ENCODE measurements around the gene GABBR2. TPM values are rescaled to one million over a fixed set of nuclear protein-coding genes. Genes with fewer than 3 reads are reported as not detected.

GABBR2 gene
- total and polyA plus RNA-seq, 9 of the 15 experiments (the other 6 are each of a cell fraction or from before 2014, with no cell fraction given): 0.15 to 1.9 (median 0.32) TPM

DNA sequence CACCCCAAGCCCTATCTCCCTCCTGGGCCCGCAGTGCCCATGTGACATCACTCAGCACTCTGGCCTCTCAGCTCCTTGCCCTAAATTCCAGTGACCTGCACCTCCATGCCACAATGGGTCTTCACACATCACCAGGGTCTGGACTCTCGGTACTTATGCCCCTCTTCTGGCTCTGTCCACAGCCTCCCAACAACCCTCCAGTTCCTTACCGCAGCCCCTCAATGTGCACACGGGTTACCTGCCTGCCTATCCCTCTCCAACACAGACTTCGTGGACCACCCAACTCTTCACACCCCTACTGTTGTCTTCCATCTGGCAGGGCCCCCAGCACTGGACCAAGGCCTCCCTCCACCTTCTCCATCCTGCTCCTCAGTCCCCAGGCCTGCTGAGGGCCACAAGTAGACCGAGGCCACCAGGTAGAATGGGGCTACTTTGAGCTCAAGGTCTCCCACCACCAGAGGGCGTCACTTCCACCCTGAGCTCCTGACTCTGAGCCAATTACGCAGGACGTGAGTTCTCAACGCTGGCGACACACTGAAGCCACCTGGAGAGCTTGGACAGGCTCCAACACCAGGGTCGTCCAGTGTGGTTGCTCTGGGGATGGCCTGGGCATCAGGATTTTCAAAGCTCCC is 172.1 kb downstream of the GABBR2 start (continued):
- TF ChIP-seq, protein P1, sequence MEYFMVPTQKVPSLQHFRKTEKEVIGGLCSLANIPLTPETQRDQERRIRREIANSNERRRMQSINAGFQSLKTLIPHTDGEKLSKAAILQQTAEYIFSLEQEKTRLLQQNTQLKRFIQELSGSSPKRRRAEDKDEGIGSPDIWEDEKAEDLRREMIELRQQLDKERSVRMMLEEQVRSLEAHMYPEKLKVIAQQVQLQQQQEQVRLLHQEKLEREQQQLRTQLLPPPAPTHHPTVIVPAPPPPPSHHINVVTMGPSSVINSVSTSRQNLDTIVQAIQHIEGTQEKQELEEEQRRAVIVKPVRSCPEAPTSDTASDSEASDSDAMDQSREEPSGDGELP (CRISPR knock-in tag; IDR thresholded peaks at IDR 0.05; ENCODE audit: borderline replicate concordance): peak; percentile 48; the same call in 1 of the 2 replicates
- TF ChIP-seq RCOR1 (IDR thresholded peaks at IDR 0.05; ENCODE audit: borderline replicate concordance in 1 of 2, low read depth in 2 of 2, low read length in 2 of 2): peak in 1 of 2 experiments; percentile 65; a peak in 1 of 4 replicates
- TF ChIP-seq SMC3 (conservative IDR thresholded peaks at IDR 0.05; ENCODE audit: insufficient read depth, low read depth, low read length): peak; percentile 81

GRCh38 chr9:98533866-98534265 is 174.9 kb downstream of the GABBR2 start:
- intact Hi-C loops (cut with micrococcal nuclease): no loop called here
- in situ Hi-C loops (cut with MboI): loop anchor here (25.0 kb wide), 1 partner anchor 222 kb away; no protein-coding TSS in a partner anchor
- H3K36me3 ChIP-seq (ENCODE audit: control insufficient read depth, insufficient read depth, low read length): no peaks in the 10 kb centered on the region
- no peak overlapping the region for H3K4me3 ChIP-seq
- CTCF ChIA-PET (ENCODE audit: low intra/inter-chr PET ratio): no interaction called here
- POLR2A ChIA-PET: interaction anchor here (1.3 kb wide), 1 partner anchor 10 kb away, joined by 3 read pairs; no protein-coding TSS in a partner anchor
- WGBS (ENCODE audit: insufficient coverage, low coverage, missing lambda C conversion rate): 6% methylated on average over 4 of the region's 4 CpGs
- no peaks in the 10 kb centered on the region for H3K9me1 ChIP-seq (ENCODE audit: control insufficient read depth, insufficient read depth, low read length)
- no peaks in the 10 kb centered on the region for H3K27me3 ChIP-seq (ENCODE audit: control insufficient read depth in 2 of 2, insufficient read depth in 2 of 2, low read length in 2 of 2)
- TF ChIP-seq CSDE1 (IDR thresholded peaks at IDR 0.05): no peak
- TF ChIP-seq NCOA2 (IDR thresholded peaks at IDR 0.05; ENCODE audit: partially characterized antibody in 2 of 2): no peak
- no peak for TF ChIP-seq STAG1 (CRISPR knock-in tag; IDR thresholded peaks at IDR 0.05; ENCODE audit: borderline replicate concordance)
- no peak for TF ChIP-seq HDAC3 (IDR thresholded peaks at IDR 0.05; ENCODE audit: borderline replicate concordance, partially characterized antibody)
- no peak for TF ChIP-seq KDM4B (IDR thresholded peaks at IDR 0.05; ENCODE audit: borderline replicate concordance in 2 of 2, low read depth in 1 of 2)
- no peak for TF ChIP-seq SMARCB1 (IDR thresholded peaks at IDR 0.05; ENCODE audit: insufficient read length, low read depth)
- TF ChIP-seq NR4A1 (CRISPR knock-in tag; IDR thresholded peaks at IDR 0.05): no peak
- no peak for TF ChIP-seq NR4A1 (tag; IDR thresholded peaks at IDR 0.05)
- H3K4me1 ChIP-seq (replicated peaks in 1 of 2; ENCODE audit: control insufficient read depth in 2 of 2, insufficient read depth in 2 of 2, low read length in 2 of 2): peaks cover 2 to 3% of the 10 kb centered on the region in 2 experiments; a peak in 2 of 5 replicates
- no TSS peak for BruUV-seq (replicated peaks)
- FAIRE-seq (no peak), DNase-seq (ENCODE audit: extremely low read depth in 1 of 4, low spot score in 3 of 4) (no peak), ATAC-seq (no peak)
- H3K79me2 ChIP-seq (ENCODE audit: control insufficient read depth, insufficient read depth, low read length): no peaks in the 10 kb centered on the region
- H4K20me1 ChIP-seq (replicated peaks; ENCODE audit: control insufficient read depth, insufficient read depth, low read length): 0 out of 2 replicates have a peak, but pooled peaks cover 2% of the 10 kb centered on the region
- no peak overlapping the region for H3K4me2 ChIP-seq (ENCODE audit: insufficient read depth, low read length)
- no peaks in the 10 kb centered on the region for H3K9me3 ChIP-seq (replicated peaks; ENCODE audit: control insufficient read depth, insufficient read depth, low read depth, low read length)
- no peak overlapping the region for H3K27ac ChIP-seq (ENCODE audit: extremely low read depth, low read depth, low read length)
- no peak overlapping the region for H2AFZ ChIP-seq (ENCODE audit: low read depth, low read length)
- no peak overlapping the region for H3K9ac ChIP-seq (ENCODE audit: insufficient read depth in 1 of 2, low read depth in 2 of 2, low read length in 2 of 2)

Data from K562 (cell line).